ENCODE measurements around the gene AKAP6.

Gene AKAP6

DNA sequence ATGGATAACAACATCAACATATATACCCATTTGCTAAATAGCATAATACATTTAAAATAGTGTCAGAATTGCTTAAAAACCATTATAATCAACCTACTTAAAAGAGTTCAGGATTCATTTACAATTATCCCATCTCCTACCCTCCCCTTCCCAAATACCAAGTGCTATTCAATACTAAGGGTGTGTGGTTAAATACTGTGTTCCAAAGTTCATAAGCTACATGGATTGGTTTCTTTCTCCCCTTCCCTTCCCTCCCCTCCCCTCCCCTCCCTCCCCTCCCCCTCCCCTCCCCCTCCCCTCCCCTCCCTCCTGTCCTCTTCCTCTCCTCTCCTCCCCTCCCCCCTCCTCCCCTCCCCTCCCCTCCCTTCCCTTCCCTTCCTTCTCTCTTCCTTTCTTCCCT is 512.6 kb downstream of the AKAP6 start:
- no peak for DNase-seq (ENCODE audit: extremely low read depth, low read depth)
- TF ChIP-seq, protein P1, sequence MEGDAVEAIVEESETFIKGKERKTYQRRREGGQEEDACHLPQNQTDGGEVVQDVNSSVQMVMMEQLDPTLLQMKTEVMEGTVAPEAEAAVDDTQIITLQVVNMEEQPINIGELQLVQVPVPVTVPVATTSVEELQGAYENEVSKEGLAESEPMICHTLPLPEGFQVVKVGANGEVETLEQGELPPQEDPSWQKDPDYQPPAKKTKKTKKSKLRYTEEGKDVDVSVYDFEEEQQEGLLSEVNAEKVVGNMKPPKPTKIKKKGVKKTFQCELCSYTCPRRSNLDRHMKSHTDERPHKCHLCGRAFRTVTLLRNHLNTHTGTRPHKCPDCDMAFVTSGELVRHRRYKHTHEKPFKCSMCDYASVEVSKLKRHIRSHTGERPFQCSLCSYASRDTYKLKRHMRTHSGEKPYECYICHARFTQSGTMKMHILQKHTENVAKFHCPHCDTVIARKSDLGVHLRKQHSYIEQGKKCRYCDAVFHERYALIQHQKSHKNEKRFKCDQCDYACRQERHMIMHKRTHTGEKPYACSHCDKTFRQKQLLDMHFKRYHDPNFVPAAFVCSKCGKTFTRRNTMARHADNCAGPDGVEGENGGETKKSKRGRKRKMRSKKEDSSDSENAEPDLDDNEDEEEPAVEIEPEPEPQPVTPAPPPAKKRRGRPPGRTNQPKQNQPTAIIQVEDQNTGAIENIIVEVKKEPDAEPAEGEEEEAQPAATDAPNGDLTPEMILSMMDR (IDR thresholded peaks at IDR 0.05; ENCODE audit: low read depth, low read length): no peak

DNA sequence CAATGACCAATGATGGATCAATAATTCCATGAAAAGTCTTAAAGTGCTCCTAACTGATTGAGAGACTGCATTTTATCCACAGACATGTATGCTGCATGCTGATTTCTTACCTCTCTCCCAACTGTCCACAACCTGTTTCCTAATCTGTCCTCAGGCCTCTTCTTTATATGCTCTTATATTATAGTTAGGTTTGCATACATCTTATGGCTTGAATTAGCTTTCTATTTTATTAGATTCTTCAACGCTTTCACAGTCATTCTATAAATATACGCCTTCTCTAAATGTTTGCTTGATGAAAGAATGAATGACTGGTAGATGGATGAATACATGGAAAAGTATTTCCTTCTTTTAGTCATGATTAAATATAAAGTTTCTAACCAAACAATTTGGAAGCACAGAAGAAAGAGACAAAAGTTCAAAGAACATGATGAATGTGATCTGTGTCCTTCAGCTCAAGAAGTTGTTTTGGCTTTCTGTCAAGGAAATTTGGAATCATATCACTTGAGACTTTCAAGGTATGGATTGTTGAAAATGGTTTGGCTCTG is 517.8 kb downstream of the AKAP6 start:
- DNase-seq (ENCODE audit: extremely low read depth, low read depth): no peak

DNA sequence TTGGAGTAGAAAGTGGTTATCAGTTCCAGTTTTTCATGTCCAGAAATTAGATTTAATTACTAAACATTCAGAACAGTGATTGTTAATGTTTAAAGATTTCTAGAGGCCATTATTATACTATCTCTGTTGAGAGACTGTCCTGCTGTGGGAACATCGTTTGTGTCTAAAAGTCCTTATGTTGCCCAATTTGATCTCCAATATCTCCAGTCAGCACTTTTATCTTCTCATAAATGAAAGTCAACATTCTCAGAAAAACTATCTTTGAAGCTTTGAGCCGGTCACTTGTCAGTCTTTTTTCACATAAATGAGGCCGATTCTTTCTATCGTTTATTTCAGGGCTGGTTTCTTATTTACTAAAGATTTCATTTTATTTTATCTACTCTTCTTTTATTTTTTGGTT is 518.8 kb downstream of the AKAP6 start:
- no peak for DNase-seq (ENCODE audit: extremely low read depth, low read depth)
- TF ChIP-seq, protein P1 (IDR thresholded peaks at IDR 0.05; ENCODE audit: low read depth, low read length): no peak

More for the DNA sequence above, 517.8 kb downstream of the AKAP6 start:
- TF ChIP-seq, protein P1 (IDR thresholded peaks at IDR 0.05; ENCODE audit: low read depth, low read length): no peak

DNA sequence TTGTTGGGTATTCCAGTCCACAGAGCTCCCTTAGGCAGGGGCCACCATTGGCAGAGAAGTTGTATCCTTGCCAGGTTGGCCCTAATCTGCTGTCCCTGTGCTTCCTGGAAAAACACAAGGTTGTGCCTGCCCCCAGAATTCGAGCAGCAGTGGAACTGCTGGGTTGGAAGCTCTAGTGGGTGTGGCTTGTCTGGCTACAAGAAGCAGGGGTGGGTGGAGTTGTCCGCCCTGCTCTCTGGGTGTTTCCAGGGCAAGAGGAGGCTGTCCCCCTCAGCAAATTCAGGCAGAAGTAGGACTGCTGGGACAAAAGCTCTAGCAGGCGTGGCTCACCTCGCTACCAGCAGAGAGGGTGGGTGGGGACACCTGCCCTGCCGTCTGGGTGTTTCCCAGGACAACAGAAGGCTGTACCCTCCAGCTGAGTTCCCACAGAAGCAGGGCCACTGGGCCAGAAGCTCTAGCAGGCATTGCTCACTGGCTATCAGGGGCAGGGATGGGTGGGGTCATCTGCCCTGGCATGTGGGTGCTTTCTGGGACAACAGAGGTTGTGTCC is 536.8 kb downstream of the AKAP6 start:
- TF ChIP-seq, protein P1 (IDR thresholded peaks at IDR 0.05; ENCODE audit: low read depth, low read length): no peak
- no peak for DNase-seq (ENCODE audit: extremely low read depth, low read depth)

DNA sequence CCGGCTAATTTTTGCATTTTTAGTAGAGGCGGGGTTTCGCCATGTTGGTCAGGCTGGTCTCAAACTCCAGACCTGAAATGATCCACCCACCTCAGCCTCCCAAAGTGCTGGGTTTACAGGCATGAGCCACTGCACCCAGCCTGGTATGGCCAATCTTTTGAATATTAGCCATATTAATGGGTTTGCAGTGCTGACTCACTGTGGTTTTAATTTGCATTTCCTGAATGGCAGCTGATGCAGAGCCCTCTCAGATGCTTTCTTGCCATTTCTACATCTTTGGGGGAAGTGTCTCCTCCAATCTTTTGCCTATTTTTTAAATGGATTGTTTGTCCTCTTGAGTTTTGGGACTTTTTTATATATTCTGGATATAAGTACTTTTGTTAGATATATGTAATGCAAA is 554.1 kb downstream of the AKAP6 start:
- TF ChIP-seq, protein P1 (IDR thresholded peaks at IDR 0.05; ENCODE audit: low read depth, low read length): no peak
- DNase-seq (ENCODE audit: extremely low read depth, low read depth): no peak

Measured in AG09319 (cell line).